GM21723 (cell line): ENCODE measurements around the gene CCDC78.

ENCODE experiments used
- ATAC-seq: cut with Tn5 transposase; IDR thresholded peaks from one replicate; pipeline ENCODE4 v1.9.1; 2021; ENCODE audit warnings: mild to moderate bottlenecking, moderate library complexity; ENCODE audit not compliant: unreplicated experiment

Gene CCDC78

GRCh38 chr16:726438-727290 is at the start of gene CCDC78, which contains the start of gene HAGHL:
Gene CCDC78 (minus strand): TSS chr16:726443. CDS start chr16:726367, 76 bp downstream.
Gene HAGHL (plus strand): TSS chr16:727106. CDS start chr16:727510, 404 bp downstream.
- no peak for ATAC-seq

GRCh38 chr16:775236-775796 is 49.1 kb upstream of the CCDC78 start:
- no peak for ATAC-seq

GRCh38 chr16:774086-775001 is 48.1 kb upstream of the CCDC78 start:
- no peak for ATAC-seq

GRCh38 chr16:772959-773358 is 46.7 kb upstream of the CCDC78 start:
- no peak for ATAC-seq

GRCh38 chr16:770411-770810 is 44.2 kb upstream of the CCDC78 start:
- no peak for ATAC-seq

GRCh38 chr16:769934-770333 is 43.7 kb upstream of the CCDC78 start:
- no peak for ATAC-seq

- ATAC-seq = no peak
Measured at GRCh38 chr16:769184-769784, 43.0 kb upstream of the CCDC78 start.

- ATAC-seq = no peak
Measured at GRCh38 chr16:768428-768827, 42.2 kb upstream of the CCDC78 start.

GRCh38 chr16:767743-768235 is 41.5 kb upstream of the CCDC78 start:
- ATAC-seq = no peak

- no peak for ATAC-seq
Measured at GRCh38 chr16:766820-767640, 40.8 kb upstream of the CCDC78 start.

- ATAC-seq = no peak
Measured at GRCh38 chr16:766008-766819, 40.0 kb upstream of the CCDC78 start.

- ATAC-seq = no peak
Measured at GRCh38 chr16:765488-765865, 39.2 kb upstream of the CCDC78 start.

GRCh38 chr16:764848-765487 is 38.7 kb upstream of the CCDC78 start:
- ATAC-seq = no peak

- no peak for ATAC-seq
Measured at GRCh38 chr16:764184-764750, 38.0 kb upstream of the CCDC78 start.

GRCh38 chr16:763369-764183 is 37.3 kb upstream of the CCDC78 start:
- ATAC-seq = no peak

GRCh38 chr16:762595-763268 is 36.5 kb upstream of the CCDC78 start:
- no peak for ATAC-seq
